Measurements from ENCODE around the gene NPAS3. TPM values are rescaled to one million over a fixed set of nuclear protein-coding genes. Genes with fewer than 3 reads are reported as not detected.

NPAS3 gene
- total and polyA plus RNA-seq, 8 donors = 0.23 to 2.8 (median 1.4) TPM

- peak in 2 of 4 donors; percentile 3 to 11 for ATAC-seq
- no peaks in the 10 kb centered on the region for H3K9me3 ChIP-seq
- H3K4me3 ChIP-seq = peak overlapping the region in 3 of 4 donors; percentile 12 to 46 (median 26)
- H3K36me3 ChIP-seq = no peaks in the 10 kb centered on the region
- TF ChIP-seq, protein P1, sequence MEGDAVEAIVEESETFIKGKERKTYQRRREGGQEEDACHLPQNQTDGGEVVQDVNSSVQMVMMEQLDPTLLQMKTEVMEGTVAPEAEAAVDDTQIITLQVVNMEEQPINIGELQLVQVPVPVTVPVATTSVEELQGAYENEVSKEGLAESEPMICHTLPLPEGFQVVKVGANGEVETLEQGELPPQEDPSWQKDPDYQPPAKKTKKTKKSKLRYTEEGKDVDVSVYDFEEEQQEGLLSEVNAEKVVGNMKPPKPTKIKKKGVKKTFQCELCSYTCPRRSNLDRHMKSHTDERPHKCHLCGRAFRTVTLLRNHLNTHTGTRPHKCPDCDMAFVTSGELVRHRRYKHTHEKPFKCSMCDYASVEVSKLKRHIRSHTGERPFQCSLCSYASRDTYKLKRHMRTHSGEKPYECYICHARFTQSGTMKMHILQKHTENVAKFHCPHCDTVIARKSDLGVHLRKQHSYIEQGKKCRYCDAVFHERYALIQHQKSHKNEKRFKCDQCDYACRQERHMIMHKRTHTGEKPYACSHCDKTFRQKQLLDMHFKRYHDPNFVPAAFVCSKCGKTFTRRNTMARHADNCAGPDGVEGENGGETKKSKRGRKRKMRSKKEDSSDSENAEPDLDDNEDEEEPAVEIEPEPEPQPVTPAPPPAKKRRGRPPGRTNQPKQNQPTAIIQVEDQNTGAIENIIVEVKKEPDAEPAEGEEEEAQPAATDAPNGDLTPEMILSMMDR (IDR thresholded peaks at IDR 0.05) = no peak
- peaks cover 7 to 10% (median 7%) of the 10 kb centered on the region in 3 donors for H3K4me1 ChIP-seq
- H3K27ac ChIP-seq = no peak overlapping the region
- FAIRE-seq = no peak
- DNase-seq = no peak
- intact Hi-C loops (cut with DNase I) = no loop called here
- 2 to 4% methylated on average over 19 of the region's 19 CpGs for WGBS, 2 donors
- H3K27me3 ChIP-seq = peaks cover 0 to 29% (median 3%) of the 10 kb centered on the region in 4 donors
These were observed 5.0 kb upstream of the NPAS3 start for GRCh38 chr14:32933629-32934072.

GRCh38 chr14:32934073-32934880 lies 4.4 kb upstream of the NPAS3 start:
- peak in 4 of 6 donors; percentile 15 to 71 (median 41) for DNase-seq
- 0 to 1% methylated on average over 36 to 72 of the region's 72 CpGs for WGBS, 2 donors
- H3K9me3 ChIP-seq = no peaks in the 10 kb centered on the region
- TF ChIP-seq, protein P1 (IDR thresholded peaks at IDR 0.05) = no peak
- H3K27ac ChIP-seq = no peak overlapping the region
- peaks cover 7 to 10% (median 7%) of the 10 kb centered on the region in 3 donors for H3K4me1 ChIP-seq
- ATAC-seq = peak in 3 of 4 donors; percentile 44 to 49 (median 45)
- no peaks in the 10 kb centered on the region for H3K36me3 ChIP-seq
- intact Hi-C loops (cut with DNase I) = no loop called here
- no peak for FAIRE-seq
- H3K27me3 ChIP-seq = peaks cover 0 to 29% (median 3%) of the 10 kb centered on the region in 4 donors
- H3K4me3 ChIP-seq = peak overlapping the region in 3 of 4 donors; percentile 12 to 46 (median 23)

DNA sequence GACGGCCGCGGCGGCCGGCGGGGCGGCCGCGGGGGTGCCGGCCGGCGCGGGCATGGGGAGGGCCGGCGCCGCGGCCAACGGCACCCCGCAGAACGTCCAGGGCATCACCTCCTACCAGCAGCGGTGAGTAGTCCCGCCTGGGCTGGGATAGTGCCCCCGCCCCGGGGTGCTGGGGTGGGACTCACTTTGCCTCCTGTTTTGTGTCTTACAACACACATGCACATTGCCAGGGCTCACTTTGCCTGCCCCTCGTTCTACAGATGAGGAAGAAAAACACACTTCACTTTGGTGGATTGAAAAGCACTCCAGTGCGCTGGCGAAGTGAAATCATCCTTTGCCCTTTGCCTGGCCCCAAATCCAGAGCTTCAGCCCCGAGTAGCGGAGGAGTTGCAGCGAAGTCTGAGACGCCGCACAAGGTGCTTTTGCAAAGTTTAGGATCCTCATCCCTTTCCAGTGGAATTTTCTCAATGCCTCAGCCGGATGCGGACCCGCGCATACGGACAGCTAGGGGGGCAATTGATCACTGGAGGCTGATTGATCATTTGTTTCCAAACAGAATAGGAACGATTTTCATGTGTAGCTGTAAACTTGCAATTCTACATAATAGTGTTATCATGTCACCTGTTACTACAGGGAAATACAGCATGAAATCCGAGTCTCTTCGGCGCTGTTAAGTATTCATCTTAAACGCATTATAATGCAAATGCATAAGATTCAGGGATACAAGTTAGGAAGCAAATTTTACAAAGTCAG lies 3.6 kb upstream of the NPAS3 start:
- intact Hi-C loops (cut with DNase I) = no loop called here
- Histone ChIP-seq H3K4me3 (peak overlapping the region in 2 of 4 donors; percentile 23 to 46), H3K27me3 (peaks cover 0 to 29% (median 3%) of the 10 kb centered on the region in 4 donors), H3K27ac (no peak overlapping the region), H3K36me3 (no peaks in the 10 kb centered on the region), H3K4me1 (peaks cover 7 to 10% (median 7%) of the 10 kb centered on the region in 3 donors), H3K9me3 (no peaks in the 10 kb centered on the region)
- ATAC-seq = no peak
- peak in 1 of 6 donors; percentile 68 for DNase-seq
- TF ChIP-seq, protein P1 (IDR thresholded peaks at IDR 0.05) = no peak
- FAIRE-seq = no peak
- WGBS, 2 donors = 5 to 9% methylated on average over 31 to 42 of the region's 42 CpGs

- Histone ChIP-seq H3K4me1 (no peaks in the 10 kb centered on the region), H3K36me3 (no peaks in the 10 kb centered on the region), H3K9me3 (no peaks in the 10 kb centered on the region), H3K27ac (peak overlapping the region in 3 of 4 donors; percentile 55 to 64 (median 57)), H3K27me3 (peaks cover 0 to 6% (median 0%) of the 10 kb centered on the region in 4 donors), H3K4me3 (peak overlapping the region; percentile 31 to 55 (median 42))
- DNase-seq (peak; percentile 72 to 90 (median 82)), FAIRE-seq (no peak), ATAC-seq (peak; percentile 85 to 93 (median 90))
- WGBS, 2 donors = 1% methylated on average over 35 to 80 of the region's 80 CpGs
- TF ChIP-seq, protein P1 (IDR thresholded peaks at IDR 0.05) = no peak
- intact Hi-C loops (cut with DNase I) = no loop called here
These were observed 781 bp downstream of the NPAS3 start for GRCh38 chr14:32939254-32940065.

Data from pancreas (tissue), 10 donors.